ENCODE results near the gene APBA1.

GRCh38 chr9:69432623-69433022 is 239.5 kb downstream of the APBA1 start:
- TF ChIP-seq ELK1 (IDR thresholded peaks at IDR 0.05; ENCODE audit: borderline replicate concordance, low read depth, low read length) (no peak), CTCF (conservative IDR thresholded peaks at IDR 0.05; ENCODE audit: low read depth, low read length) (no peak), USF2 (IDR thresholded peaks at IDR 0.05; ENCODE audit: low read depth, low read length) (no peak), POLR2A (IDR thresholded peaks at IDR 0.05; ENCODE audit: low read depth, low read length) (no peak), RAD21 (IDR thresholded peaks at IDR 0.05; ENCODE audit: low read length) (no peak), FOS (IDR thresholded peaks at IDR 0.05; ENCODE audit: low read depth, low read length) (no peak), CEBPB (IDR thresholded peaks at IDR 0.05; ENCODE audit: low read depth, low read length) (no peak), BHLHE40 (IDR thresholded peaks at IDR 0.05; ENCODE audit: low read depth, low read length) (no peak)

Measured in IMR-90 (cell line).